Panc1 (cell line): ENCODE data around the gene ZNF90. TPM values are rescaled to one million over a fixed set of nuclear protein-coding genes. Genes with fewer than 3 reads are reported as not detected.
"Not testable (repeated sequence)": the region's sequence is repeated elsewhere in the genome, so short reads cannot be mapped to it uniquely, and the experiment has no call there.

Source experiments
- ATAC-seq: fragments of 200-7000 bp; cut with Tn5 transposase; 2 replicates; pipeline ENCODE4 v1.9.1; 2020; ENCODE audit warnings: mild to moderate bottlenecking, moderate library complexity
- BruUV-seq: library from RNA; stranded (reverse); fragments of 400-500 nt; replicated peaks from 2 replicates; lab custom pipeline; 2021; lab: Mats Ljungman, UMichigan
- CTCF ChIA-PET: fragments of 300-600 bp; sonication (Branson Sonifier 250); formaldehyde crosslinking; loops from one replicate; lab custom pipeline; 2022; ENCODE audit warnings: antibody characterized with exemption; lab: Charles Lee
- POLR2A ChIA-PET: fragments of 300-600 bp; sonication (Branson Sonifier 250); formaldehyde crosslinking; loops from one replicate; lab custom pipeline; 2022; ENCODE audit warnings: antibody characterized with exemption; lab: Charles Lee
- DNase-seq: peaks from one replicate; pipeline ENCODE4 v3.0.0-alpha.2; 2010; ENCODE audit warnings: low read depth, low spot score
- H3K27ac ChIP-seq: 2 replicates; pipeline ENCODE4 v1.5.1; 2011; ENCODE audit warnings: mild to moderate bottlenecking, low read length, inconsistent platforms
- H3K27me3 ChIP-seq: fragments of 200-500 bp; sonication (Bioruptor generic); 2 replicates; pipeline ENCODE4 v1.6.0; 2014; ENCODE audit warnings: low read length, inconsistent platforms; ENCODE audit not compliant: control insufficient read depth, insufficient read depth
- H3K36me3 ChIP-seq: fragments of 200-500 bp; sonication (Bioruptor generic); 2 replicates; pipeline ENCODE4 v1.5.1; 2014; ENCODE audit warnings: inconsistent platforms, mild to moderate bottlenecking, low read length, moderate library complexity; ENCODE audit not compliant: control insufficient read depth, insufficient read depth
- H3K4me1 ChIP-seq: 2 replicates; pipeline ENCODE4 v1.5.1; 2011; ENCODE audit warnings: inconsistent platforms, mild to moderate bottlenecking, low read length, moderate library complexity; ENCODE audit not compliant: control insufficient read depth, insufficient read depth
- H3K4me3 ChIP-seq, 2 experiments: 2 replicates each; pipeline ENCODE4 v1.5.1; 2011 to 2012; ENCODE audit warnings: low read depth in 2 of 2, low read length in 2 of 2, mild to moderate bottlenecking in 2 of 2, inconsistent platforms in 1 of 2, moderate library complexity in 1 of 2
- H3K9me3 ChIP-seq: fragments of 200-500 bp; sonication (Bioruptor generic); 2 replicates; pipeline ENCODE4 v1.5.1; 2014; ENCODE audit warnings: low read depth, mild to moderate bottlenecking, inconsistent platforms, low read length, moderate library complexity; ENCODE audit not compliant: control insufficient read depth, insufficient read depth
- CTCF ChIP-seq: fragments of 450-650 bp; IDR thresholded peaks from 2 replicates; pipeline ENCODE4 v1.5.1; 2017; ENCODE audit warnings: mild to moderate bottlenecking
- POLR2AphosphoS5 ChIP-seq: IDR thresholded peaks from 2 replicates; pipeline ENCODE4 v1.6.1; 2012; ENCODE audit warnings: mild to moderate bottlenecking, low read depth, low read length, moderate library complexity
- REST ChIP-seq, 2 experiments: IDR thresholded peaks; 2 replicates each; pipeline ENCODE4 v1.6.1; 2011 to 2012; ENCODE audit warnings: low read depth in 2 of 2, control low read depth in 1 of 2, low read length in 1 of 2, mild to moderate bottlenecking in 1 of 2, moderate library complexity in 1 of 2; ENCODE audit not compliant: insufficient read depth in 1 of 2
- SIN3A ChIP-seq: IDR thresholded peaks from 2 replicates; pipeline ENCODE4 v1.6.1; 2012; ENCODE audit warnings: low read depth, mild to moderate bottlenecking, low read length, moderate library complexity, borderline replicate concordance; ENCODE audit not compliant: insufficient read depth
- TCF7L2 ChIP-seq: IDR thresholded peaks from 2 replicates; pipeline ENCODE4 v1.6.1; 2011; ENCODE audit warnings: mild to moderate bottlenecking, low read depth, low read length, inconsistent platforms
- in situ Hi-C: cut with HindIII; loops from 2 replicates; pipeline ENCODE4 v1.10.0; 2016; ENCODE audit warnings: low sequenced_read_pairs, low pct_unique_long_range_greater_than_20kb
- intact Hi-C: fragments of 100-400 bp; cut with micrococcal nuclease; formaldehyde crosslinking; loops from one replicate; pipeline ENCODE4 v1.10.0; 2022; ENCODE audit not compliant: unreplicated experiment
- total RNA-seq: library from RNA; stranded (reverse); gene quantifications from one replicate; pipeline ENCODE4 v1.2.1, GENCODE V29; 2021; ENCODE audit not compliant: unreplicated experiment

The ZNF90 gene
- total RNA-seq, 1 experiment from 2014 or later = 7.5 TPM

- no peaks in the 10 kb centered on the region for H3K36me3 ChIP-seq
- no TSS peak for BruUV-seq
- ChIA-PET POLR2A (interaction anchor here (0.6 kb wide), 1 partner anchor 32 kb away, joined by 3 read pairs; no protein-coding TSS in a partner anchor), CTCF (no interaction called here)
- ATAC-seq = no peak
- in situ Hi-C loops = no loop called here
- H3K27me3 ChIP-seq = no peaks in the 10 kb centered on the region
- no peak for DNase-seq
- no peak overlapping the region for H3K27ac ChIP-seq
- intact Hi-C loops = no loop called here
- no peaks in the 10 kb centered on the region for H3K9me3 ChIP-seq
- no peak overlapping the region for H3K4me3 ChIP-seq
- TF ChIP-seq REST (IDR thresholded peaks at IDR 0.05; ENCODE audit: insufficient read depth in 1 of 2, low read depth in 2 of 2, low read length in 1 of 2) (no peak), TCF7L2 (no peak), CTCF (no peak), SIN3A (no peak), POLR2AphosphoS5 (no peak)
- H3K4me1 ChIP-seq = no peaks in the 10 kb centered on the region
These were observed 10.9 kb upstream of the ZNF90 start for GRCh38 chr19:20066861-20067260.

GRCh38 chr19:20067943-20068342 lies 9.9 kb upstream of the ZNF90 start:
- POLR2A ChIA-PET = no interaction called here
- in situ Hi-C loops = no loop called here
- intact Hi-C loops = no loop called here
- H3K27me3 ChIP-seq = no peaks in the 10 kb centered on the region
- CTCF ChIA-PET = no interaction called here
- no peak overlapping the region for H3K27ac ChIP-seq
- H3K4me3 ChIP-seq = no peak overlapping the region
- no peak for TF ChIP-seq CTCF
- TF ChIP-seq TCF7L2 = no peak
- no peak for TF ChIP-seq POLR2AphosphoS5
- no peak for TF ChIP-seq REST (IDR thresholded peaks at IDR 0.05; ENCODE audit: insufficient read depth in 1 of 2, low read depth in 2 of 2, low read length in 1 of 2)
- no peak for TF ChIP-seq SIN3A
- DNase-seq = no peak
- no peaks in the 10 kb centered on the region for H3K9me3 ChIP-seq
- ATAC-seq = no peak
- no TSS peak for BruUV-seq
- H3K36me3 ChIP-seq = no peaks in the 10 kb centered on the region
- no peaks in the 10 kb centered on the region for H3K4me1 ChIP-seq

GRCh38 chr19:20068559-20068958 lies 9.2 kb upstream of the ZNF90 start:
- DNase-seq, H3K27ac ChIP-seq, H3K4me3 ChIP-seq, ATAC-seq, intact Hi-C loops, BruUV-seq, POLR2A ChIA-PET, CTCF ChIA-PET, H3K9me3 ChIP-seq, in situ Hi-C loops, H3K36me3 ChIP-seq, H3K4me1 ChIP-seq, H3K27me3 ChIP-seq: not testable (repeated sequence)
